Dorsolateral prefrontal cortex (tissue), 118 donors: ENCODE results near the gene SIT1. TPM values are rescaled to one million over a fixed set of nuclear protein-coding genes. Genes with fewer than 3 reads are reported as not detected.

Source experiments
- microRNA-seq, 43 experiments: library from miRNA; unstranded; fragments of <30 nt; microRNA quantifications; one replicate each; pipeline ENCODE4 v1.2.0, GENCODE V29; 2022
- total RNA-seq, 120 experiments: library from RNA; stranded (reverse); gene quantifications; one replicate each; pipeline versions ENCODE4 v1.2.3 to v1.2.4, GENCODE V29; 2022

Gene SIT1
- total RNA-seq, 120 experiments from 2014 or later: 0.38 to 0.64 (median 0.43) TPM; not detected in 115

Small RNAs within 50 kb of the gene (microRNA-seq; reads per million reads assigned to microRNA genes)
- gene MIR4667: 1.0 to 8.7 (median 3.4) reads per million in 43 experiments

Other genes starting within 250 kb of the SIT1 start
- gene RUSC2, start 160.8 kb downstream of the SIT1 start, total RNA-seq: 100 to 1,000 TPM in 119 of 120 experiments, 10 to 100 TPM in 1; 95.5 to 189 (median 149) TPM
- gene TESK1, start 45.7 kb downstream of the SIT1 start, total RNA-seq: 10 to 100 TPM; 37.3 to 76.3 (median 48.8) TPM
- gene CD72, start 32.5 kb downstream of the SIT1 start, total RNA-seq: 1 to 10 TPM in 110 of 120 experiments, under 1 TPM in 10; 0.48 to 5.7 (median 2.3) TPM
- gene RMRP, start 7.1 kb upstream of the SIT1 start, total RNA-seq: 1,000 to 10,000 TPM in 119 of 120 experiments, 100 to 1,000 TPM in 1; 532 to 8,708 (median 3,979) TPM
- 10 to 100 TPM; 11.4 to 26.1 (median 18.2) TPM for gene CCDC107, start 7.4 kb upstream of the SIT1 start, total RNA-seq
- gene ARHGEF39, start 14.3 kb upstream of the SIT1 start, total RNA-seq: 1 to 10 TPM in 16 of 120 experiments, under 1 TPM in 69, not detected in 35; 0.11 to 2.3 (median 0.57) TPM
- 1 to 10 TPM in 19 of 120 experiments, under 1 TPM in 31, not detected in 70; 0.34 to 6.1 (median 0.82) TPM for gene CA9, start 23.0 kb upstream of the SIT1 start, total RNA-seq
- 100 to 1,000 TPM in 6 of 120 experiments, 10 to 100 TPM in 114; 10.9 to 287 (median 32.6) TPM for gene TPM2, start 39.0 kb upstream of the SIT1 start, total RNA-seq
- 100 to 1,000 TPM in 81 of 120 experiments, 10 to 100 TPM in 39; 65.1 to 206 (median 112) TPM for gene TLN1, start 81.3 kb upstream of the SIT1 start, total RNA-seq
- gene CREB3, start 81.7 kb upstream of the SIT1 start, total RNA-seq: 10 to 100 TPM; 30.1 to 53.9 (median 40.9) TPM
- 100 to 1,000 TPM in 98 of 120 experiments, 10 to 100 TPM in 22; 79.3 to 156 (median 112) TPM for gene GBA2, start 98.3 kb upstream of the SIT1 start, total RNA-seq
- 10 to 100 TPM; 30.0 to 52.9 (median 38.4) TPM for gene RGP1, start 98.4 kb upstream of the SIT1 start, total RNA-seq
- gene MSMP, start 103.3 kb upstream of the SIT1 start, total RNA-seq: 1 to 10 TPM in 17 of 120 experiments, under 1 TPM in 5, not detected in 98; 0.68 to 8.6 (median 1.2) TPM
- gene NPR2, start 140.7 kb upstream of the SIT1 start, total RNA-seq: 10 to 100 TPM; 14.2 to 44.6 (median 25.2) TPM
- gene SPAG8, start 161.3 kb upstream of the SIT1 start, total RNA-seq: 10 to 100 TPM in 42 of 120 experiments, 1 to 10 TPM in 78; 2.9 to 19.2 (median 9.0) TPM
- 10 to 100 TPM; 16.1 to 49.1 (median 32.2) TPM for gene HINT2, start 164.1 kb upstream of the SIT1 start, total RNA-seq
- gene FAM221B, start 177.8 kb upstream of the SIT1 start, total RNA-seq: under 1 TPM in 2 of 120 experiments, not detected in 118; 0.26 to 0.75 TPM
- gene TMEM8B, start 178.3 kb upstream of the SIT1 start, total RNA-seq: 10 to 100 TPM; 40.1 to 83.0 (median 60.2) TPM
- gene OR13J1, start 219.5 kb upstream of the SIT1 start, total RNA-seq: not detected